MCF 10A (cell line): Measurements from ENCODE around the gene PPFIBP1. TPM values are rescaled to one million over a fixed set of nuclear protein-coding genes. Genes with fewer than 3 reads are reported as not detected.

Experiments used
- BruUV-seq: library from RNA; stranded (reverse); fragments of 400-500 nt; replicated peaks from 2 replicates; lab custom pipeline; 2021; lab: Mats Ljungman, UMichigan
- CTCF ChIA-PET: fragments of 300-600 bp; sonication (Branson Sonifier 250); formaldehyde crosslinking; extraction: SDS; loops from one replicate; lab custom pipeline; 2021; ENCODE audit warnings: antibody characterized with exemption, inconsistent platforms; lab: Yijun Ruan, JAX
- POLR2A ChIA-PET: fragments of 300-600, 350-650 bp; sonication (Branson Sonifier 250); formaldehyde crosslinking; extraction: SDS; loops from one replicate; lab custom pipeline; 2020; ENCODE audit warnings: antibody characterized with exemption, inconsistent platforms; lab: Yijun Ruan, JAX
- DNase-seq: peaks from one replicate; pipeline ENCODE4 v3.0.0-alpha.2; 2018; ENCODE audit not compliant: unreplicated experiment
- H3K27ac Mint-ChIP-seq: one replicate; pipeline ENCODE4 v1.8.0; 2022; ENCODE audit warnings: mild to moderate bottlenecking, low read depth, mixed read lengths; ENCODE audit not compliant: unreplicated experiment
- H3K27me3 Mint-ChIP-seq: one replicate; pipeline ENCODE4 v1.8.0; 2022; ENCODE audit warnings: mixed read lengths; ENCODE audit not compliant: insufficient read depth, unreplicated experiment
- H3K36me3 Mint-ChIP-seq: one replicate; pipeline ENCODE4 v1.8.0; 2022; ENCODE audit warnings: mild to moderate bottlenecking, moderate library complexity, mixed read lengths; ENCODE audit not compliant: insufficient read depth, unreplicated experiment
- H3K4me1 Mint-ChIP-seq: one replicate; pipeline ENCODE4 v1.8.0; 2022; ENCODE audit warnings: mixed read lengths; ENCODE audit not compliant: insufficient read depth, unreplicated experiment
- H3K4me3 Mint-ChIP-seq: one replicate; pipeline ENCODE4 v1.8.0; 2022; ENCODE audit warnings: mild to moderate bottlenecking, moderate library complexity, mixed read lengths; ENCODE audit not compliant: unreplicated experiment
- H3K9me3 Mint-ChIP-seq: one replicate; pipeline ENCODE4 v1.8.0; 2022; ENCODE audit warnings: mixed read lengths; ENCODE audit not compliant: unreplicated experiment
- intact Hi-C: fragments of 100-400 bp; cut with micrococcal nuclease; formaldehyde crosslinking; loops from 2 replicates; pipeline ENCODE4 v1.14.1; 2022
- total RNA-seq: library from RNA; stranded (reverse); gene quantifications from 2 replicates; pipeline ENCODE4 v1.2.3, GENCODE V29; 2022
- TF ChIP-seq, protein P1 (sequence below): fragments of 200-600 bp; IDR thresholded peaks from one replicate; pipeline ENCODE4 v1.8.0; 2022; ENCODE audit warnings: antibody characterized with exemption, mild to moderate bottlenecking; ENCODE audit not compliant: unreplicated experiment

PPFIBP1 gene
- total RNA-seq, 1 experiment from 2014 or later: 82.6 TPM

DNA sequence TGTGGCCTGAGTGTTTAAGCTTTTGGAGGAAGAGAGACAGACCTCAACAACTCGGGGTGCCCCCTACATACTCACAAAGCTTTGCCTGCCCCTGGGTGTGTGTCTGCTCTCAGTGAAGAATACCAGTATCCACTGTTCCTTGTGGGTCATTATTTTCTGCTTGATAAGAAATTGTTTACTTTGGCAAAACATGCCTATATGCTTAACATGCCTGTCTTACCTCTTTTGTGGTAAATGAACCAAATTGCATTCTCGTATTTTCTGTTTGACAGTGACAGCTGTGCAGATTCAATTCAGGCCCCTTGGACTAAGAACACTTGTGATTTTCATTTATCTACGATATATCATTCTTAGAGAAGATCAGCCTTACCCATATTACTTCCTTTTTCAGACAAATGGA lies 121.7 kb downstream of the PPFIBP1 start:
- Mint-ChIP-seq H3K36me3 (peaks cover 25% of the 10 kb centered on the region), H3K4me3 (no peak overlapping the region), H3K27ac (no peak overlapping the region), H3K9me3 (no peaks in the 10 kb centered on the region), H3K4me1 (peaks cover 7% of the 10 kb centered on the region), H3K27me3 (no peaks in the 10 kb centered on the region)
- BruUV-seq: no TSS peak
- intact Hi-C loops: no loop called here
- ChIA-PET POLR2A (interaction anchor here (1.7 kb wide), 1 partner anchor 121 kb away, joined by 4 read pairs; the partner anchor contains the start of gene PPFIBP1), CTCF (interaction anchor here (1.3 kb wide), 1 partner anchor 209 kb away, joined by 3 read pairs; no protein-coding TSS in a partner anchor)
- TF ChIP-seq, protein P1, sequence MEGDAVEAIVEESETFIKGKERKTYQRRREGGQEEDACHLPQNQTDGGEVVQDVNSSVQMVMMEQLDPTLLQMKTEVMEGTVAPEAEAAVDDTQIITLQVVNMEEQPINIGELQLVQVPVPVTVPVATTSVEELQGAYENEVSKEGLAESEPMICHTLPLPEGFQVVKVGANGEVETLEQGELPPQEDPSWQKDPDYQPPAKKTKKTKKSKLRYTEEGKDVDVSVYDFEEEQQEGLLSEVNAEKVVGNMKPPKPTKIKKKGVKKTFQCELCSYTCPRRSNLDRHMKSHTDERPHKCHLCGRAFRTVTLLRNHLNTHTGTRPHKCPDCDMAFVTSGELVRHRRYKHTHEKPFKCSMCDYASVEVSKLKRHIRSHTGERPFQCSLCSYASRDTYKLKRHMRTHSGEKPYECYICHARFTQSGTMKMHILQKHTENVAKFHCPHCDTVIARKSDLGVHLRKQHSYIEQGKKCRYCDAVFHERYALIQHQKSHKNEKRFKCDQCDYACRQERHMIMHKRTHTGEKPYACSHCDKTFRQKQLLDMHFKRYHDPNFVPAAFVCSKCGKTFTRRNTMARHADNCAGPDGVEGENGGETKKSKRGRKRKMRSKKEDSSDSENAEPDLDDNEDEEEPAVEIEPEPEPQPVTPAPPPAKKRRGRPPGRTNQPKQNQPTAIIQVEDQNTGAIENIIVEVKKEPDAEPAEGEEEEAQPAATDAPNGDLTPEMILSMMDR: no peak
- no peak for DNase-seq

DNA sequence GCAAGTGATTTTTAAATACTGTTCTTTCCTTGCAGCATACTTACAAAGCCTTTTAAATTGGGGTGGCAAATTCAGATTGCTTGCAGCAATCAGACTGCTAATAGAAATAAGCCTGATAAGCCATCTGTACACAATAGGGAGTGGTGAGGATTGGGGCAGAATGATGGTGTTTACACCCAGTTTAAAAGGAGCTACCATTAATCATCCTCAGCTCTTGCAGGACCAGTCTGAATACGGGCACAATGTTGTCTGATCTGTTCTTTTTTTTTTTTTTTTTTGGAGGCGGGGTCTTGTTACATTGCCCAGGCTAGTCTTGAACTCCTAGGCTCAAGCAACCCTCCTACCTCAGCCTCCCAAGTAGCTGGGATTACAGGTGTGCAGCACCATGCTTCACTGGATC lies 122.1 kb downstream of the PPFIBP1 start:
- TF ChIP-seq, protein P1: no peak
- no peak overlapping the region for H3K4me3 Mint-ChIP-seq
- peaks cover 25% of the 10 kb centered on the region for H3K36me3 Mint-ChIP-seq
- H3K4me1 Mint-ChIP-seq: peaks cover 7% of the 10 kb centered on the region
- H3K9me3 Mint-ChIP-seq: no peaks in the 10 kb centered on the region
- no peak overlapping the region for H3K27ac Mint-ChIP-seq
- DNase-seq: no peak
- no peaks in the 10 kb centered on the region for H3K27me3 Mint-ChIP-seq
- ChIA-PET POLR2A (interaction anchor here (1.7 kb wide), 1 partner anchor 122 kb away, joined by 4 read pairs; the partner anchor contains the start of gene PPFIBP1), CTCF (interaction anchor here (0.5 to 1.4 kb wide), 6 partner anchors 11 to 221 kb away, joined by 3 to 7 read pairs (median 3); no protein-coding TSS in a partner anchor)
- no TSS peak for BruUV-seq
- intact Hi-C loops: no loop called here

DNA sequence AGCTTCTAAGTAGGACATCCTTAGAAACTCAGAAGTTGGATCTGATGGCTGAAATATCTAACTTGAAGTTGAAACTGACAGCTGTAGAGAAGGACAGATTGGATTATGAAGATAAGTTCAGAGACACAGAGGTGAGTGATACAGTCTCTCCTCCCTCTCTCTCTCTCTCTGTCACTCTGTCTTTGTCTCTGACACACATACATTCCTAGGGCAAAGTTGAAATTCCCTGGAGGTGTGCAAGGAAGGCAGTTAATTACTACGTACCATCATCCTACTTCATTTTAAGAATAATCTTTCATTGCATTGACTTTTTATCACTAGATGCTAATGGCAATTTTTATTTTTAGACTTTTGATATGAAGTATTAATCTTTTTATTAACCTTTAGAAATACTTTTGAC lies 126.0 kb downstream of the PPFIBP1 start:
- Mint-ChIP-seq H3K9me3 (no peaks in the 10 kb centered on the region), H3K27me3 (no peaks in the 10 kb centered on the region), H3K4me1 (no peaks in the 10 kb centered on the region), H3K36me3 (peaks cover 25% of the 10 kb centered on the region), H3K27ac (no peak overlapping the region), H3K4me3 (no peak overlapping the region)
- ChIA-PET CTCF (interaction anchor here (0.8 to 4.1 kb wide), 3 partner anchors 215 to 225 kb away, joined by 4 to 42 read pairs (median 5); no protein-coding TSS in a partner anchor), POLR2A (interaction anchor here (1.0 to 1.5 kb wide), 2 partner anchors 91 to 215 kb away, joined by 3 to 4 read pairs; no protein-coding TSS in a partner anchor)
- no TSS peak for BruUV-seq
- intact Hi-C loops: loop anchor here (5.0 kb wide), 1 partner anchor 213 kb away; no protein-coding TSS in a partner anchor
- DNase-seq: no peak
- TF ChIP-seq, protein P1: no peak

DNA sequence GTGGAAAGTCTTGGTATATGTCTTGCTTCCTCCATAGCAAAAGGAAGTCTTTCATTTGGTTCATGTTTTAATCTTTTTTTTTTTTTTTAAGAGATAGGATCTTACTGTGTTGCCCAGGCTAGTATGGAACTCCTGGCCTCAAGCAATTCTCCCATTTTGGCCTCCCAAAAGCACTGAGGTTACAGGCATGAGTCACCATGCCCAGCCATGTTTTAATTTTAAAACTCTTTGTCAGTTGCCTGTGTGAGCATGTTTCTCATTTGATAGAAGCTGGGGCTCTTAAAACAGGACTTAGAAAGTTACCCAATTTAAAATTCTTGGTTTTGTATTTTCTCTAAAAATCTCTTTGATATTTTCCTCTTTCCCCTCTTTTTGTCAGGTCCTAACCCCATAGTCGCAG lies 127.2 kb downstream of the PPFIBP1 start:
- no peak overlapping the region for H3K27ac Mint-ChIP-seq
- CTCF ChIA-PET: interaction anchor here (0.6 to 4.1 kb wide), 5 partner anchors 216 to 257 kb away, joined by 3 to 42 read pairs (median 4); no protein-coding TSS in a partner anchor
- no TSS peak for BruUV-seq
- H3K36me3 Mint-ChIP-seq: peaks cover 18% of the 10 kb centered on the region
- DNase-seq: no peak
- H3K4me3 Mint-ChIP-seq: no peak overlapping the region
- POLR2A ChIA-PET: interaction anchor here (0.6 to 0.7 kb wide), 2 partner anchors 56 to 259 kb away, joined by 3 read pairs; no protein-coding TSS in a partner anchor
- intact Hi-C loops: loop anchor here (5.0 kb wide), 1 partner anchor 214 kb away; no protein-coding TSS in a partner anchor
- no peaks in the 10 kb centered on the region for H3K4me1 Mint-ChIP-seq
- H3K27me3 Mint-ChIP-seq: no peaks in the 10 kb centered on the region
- TF ChIP-seq, protein P1: no peak
- no peaks in the 10 kb centered on the region for H3K9me3 Mint-ChIP-seq
